ENCODE data around the gene HAVCR1. TPM values are rescaled to one million over a fixed set of nuclear protein-coding genes. Genes with fewer than 3 reads are reported as not detected.

Gene HAVCR1
- total and polyA plus RNA-seq, 2 donors (not counting 1 experiment from before 2014, with no cell fraction given): not detected

- no peaks in the 10 kb centered on the region for H3K4me1 Mint-ChIP-seq
- no peaks in the 10 kb centered on the region for H3K4me1 ChIP-seq (ENCODE audit: control insufficient read depth in 2 of 2, insufficient read depth in 2 of 2, low read length in 2 of 2)
- ATAC-seq (ENCODE audit: low read depth) (no peak), DNase-seq (no peak)
- H3K27me3 Mint-ChIP-seq: peaks cover 13% of the 10 kb centered on the region
- H3K36me3 ChIP-seq (replicated peaks in 1 of 2; ENCODE audit: control extremely low read depth in 1 of 2, control insufficient read depth in 1 of 2, extremely low read depth in 1 of 2, insufficient read depth in 2 of 2, low read length in 1 of 2): no peaks in the 10 kb centered on the region
- no peak overlapping the region for H3K27ac Mint-ChIP-seq
- H3K4me3 ChIP-seq (ENCODE audit: control extremely low read depth in 1 of 5, extremely low read depth in 1 of 5, insufficient read depth in 1 of 5, low read depth in 2 of 5, low read length in 4 of 5): no peak overlapping the region
- no peak overlapping the region for H3K4me3 Mint-ChIP-seq
- TF ChIP-seq, protein P1, sequence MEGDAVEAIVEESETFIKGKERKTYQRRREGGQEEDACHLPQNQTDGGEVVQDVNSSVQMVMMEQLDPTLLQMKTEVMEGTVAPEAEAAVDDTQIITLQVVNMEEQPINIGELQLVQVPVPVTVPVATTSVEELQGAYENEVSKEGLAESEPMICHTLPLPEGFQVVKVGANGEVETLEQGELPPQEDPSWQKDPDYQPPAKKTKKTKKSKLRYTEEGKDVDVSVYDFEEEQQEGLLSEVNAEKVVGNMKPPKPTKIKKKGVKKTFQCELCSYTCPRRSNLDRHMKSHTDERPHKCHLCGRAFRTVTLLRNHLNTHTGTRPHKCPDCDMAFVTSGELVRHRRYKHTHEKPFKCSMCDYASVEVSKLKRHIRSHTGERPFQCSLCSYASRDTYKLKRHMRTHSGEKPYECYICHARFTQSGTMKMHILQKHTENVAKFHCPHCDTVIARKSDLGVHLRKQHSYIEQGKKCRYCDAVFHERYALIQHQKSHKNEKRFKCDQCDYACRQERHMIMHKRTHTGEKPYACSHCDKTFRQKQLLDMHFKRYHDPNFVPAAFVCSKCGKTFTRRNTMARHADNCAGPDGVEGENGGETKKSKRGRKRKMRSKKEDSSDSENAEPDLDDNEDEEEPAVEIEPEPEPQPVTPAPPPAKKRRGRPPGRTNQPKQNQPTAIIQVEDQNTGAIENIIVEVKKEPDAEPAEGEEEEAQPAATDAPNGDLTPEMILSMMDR (IDR thresholded peaks at IDR 0.05): no peak
- no peak for TF ChIP-seq EZH2 (IDR thresholded peaks at IDR 0.05; ENCODE audit: borderline replicate concordance, insufficient read depth, low read depth, low read length, poor library complexity, severe bottlenecking)
- H3K79me2 ChIP-seq (ENCODE audit: control insufficient read depth, insufficient read depth, low read length): no peaks in the 10 kb centered on the region
- H2AFZ ChIP-seq (ENCODE audit: insufficient read depth, low read depth, low read length, poor library complexity, severe bottlenecking): no peak overlapping the region
- H3K27ac ChIP-seq (ENCODE audit: low read length in 2 of 2): no peak overlapping the region
- no peaks in the 10 kb centered on the region for H3K9me3 Mint-ChIP-seq (ENCODE audit: insufficient read depth)
- no peak overlapping the region for H3K9ac ChIP-seq (ENCODE audit: low read length)
- 79% methylated on average over 4 of the region's 4 CpGs for WGBS (ENCODE audit: insufficient coverage)
- intact Hi-C loops (cut with micrococcal nuclease): no loop called here
- H3K9me3 ChIP-seq (ENCODE audit: control extremely low read depth in 1 of 3, control insufficient read depth in 2 of 3, insufficient read depth in 1 of 3, low read length in 2 of 3): peaks cover 0 to 3% (median 0%) of the 10 kb centered on the region in 3 donors
- H3K4me2 ChIP-seq (replicated peaks; ENCODE audit: low read depth, low read length, poor library complexity, severe bottlenecking): no peak overlapping the region
- POLR2A ChIA-PET: no interaction called here
- H3K27me3 ChIP-seq (replicated peaks in 1 of 4; ENCODE audit: control extremely low read depth in 1 of 4, control insufficient read depth in 3 of 4, insufficient read depth in 4 of 4, low read length in 3 of 4): no peaks in the 10 kb centered on the region
- H4K20me1 ChIP-seq (ENCODE audit: control insufficient read depth, insufficient read depth, low read length, poor library complexity, severe bottlenecking): no peaks in the 10 kb centered on the region
- CTCF ChIA-PET: no interaction called here
These were observed 67.2 kb downstream of the HAVCR1 start for GRCh38 chr5:156991714-156992113.

DNA sequence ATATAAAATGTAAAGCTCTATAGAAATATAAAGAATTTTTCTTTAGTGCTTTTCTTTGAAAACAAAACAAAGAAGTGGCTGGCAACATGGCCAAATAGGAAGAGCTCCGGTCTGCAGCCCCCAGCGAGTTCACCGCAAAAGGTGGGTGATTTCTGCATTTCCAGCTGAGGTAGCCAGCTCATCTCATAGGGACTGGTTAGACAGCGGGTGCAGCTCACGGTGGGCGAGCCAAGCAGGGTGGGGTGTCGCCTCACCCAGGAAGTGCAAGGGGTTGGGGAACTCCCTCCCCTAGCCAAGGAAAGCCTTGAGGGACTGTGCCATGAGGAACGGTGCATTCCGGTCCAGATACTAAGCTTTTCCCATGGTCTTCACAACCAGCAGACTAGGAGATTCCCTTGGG lies 74.9 kb downstream of the HAVCR1 start:
- Histone ChIP-seq H3K27me3 (replicated peaks in 1 of 4; ENCODE audit: control extremely low read depth in 1 of 4, control insufficient read depth in 3 of 4, insufficient read depth in 4 of 4, low read length in 3 of 4) (peaks cover 0 to 6% (median 0%) of the 10 kb centered on the region in 4 experiments), H3K4me3 (ENCODE audit: control extremely low read depth in 1 of 5, extremely low read depth in 1 of 5, insufficient read depth in 1 of 5, low read depth in 2 of 5, low read length in 4 of 5) (no peak overlapping the region), H3K27ac (ENCODE audit: low read length in 2 of 2) (no peak overlapping the region), H3K36me3 (replicated peaks in 1 of 2; ENCODE audit: control extremely low read depth in 1 of 2, control insufficient read depth in 1 of 2, extremely low read depth in 1 of 2, insufficient read depth in 2 of 2, low read length in 1 of 2) (no peaks in the 10 kb centered on the region), H3K9ac (ENCODE audit: low read length) (no peak overlapping the region), H3K4me2 (replicated peaks; ENCODE audit: low read depth, low read length, poor library complexity, severe bottlenecking) (no peak overlapping the region), H4K20me1 (ENCODE audit: control insufficient read depth, insufficient read depth, low read length, poor library complexity, severe bottlenecking) (no peaks in the 10 kb centered on the region), H3K79me2 (ENCODE audit: control insufficient read depth, insufficient read depth, low read length) (no peaks in the 10 kb centered on the region), H3K9me3 (ENCODE audit: control extremely low read depth in 1 of 3, control insufficient read depth in 2 of 3, insufficient read depth in 1 of 3, low read length in 2 of 3) (peaks cover 0 to 3% (median 0%) of the 10 kb centered on the region in 3 donors), H3K4me1 (ENCODE audit: control insufficient read depth in 2 of 2, insufficient read depth in 2 of 2, low read length in 2 of 2) (no peaks in the 10 kb centered on the region), H2AFZ (ENCODE audit: insufficient read depth, low read depth, low read length, poor library complexity, severe bottlenecking) (no peak overlapping the region)
- ChIA-PET POLR2A (no interaction called here), CTCF (no interaction called here)
- H3K9me3 Mint-ChIP-seq (ENCODE audit: insufficient read depth): no peaks in the 10 kb centered on the region
- intact Hi-C loops (cut with micrococcal nuclease): no loop called here
- no peak for ATAC-seq (ENCODE audit: low read depth)
- WGBS (ENCODE audit: insufficient coverage): 84% methylated on average over 8 of the region's 9 CpGs
- peaks cover 11% of the 10 kb centered on the region for H3K4me1 Mint-ChIP-seq
- peaks cover 15% of the 10 kb centered on the region for H3K27me3 Mint-ChIP-seq
- TF ChIP-seq, protein P1 (IDR thresholded peaks at IDR 0.05): no peak
- TF ChIP-seq EZH2 (IDR thresholded peaks at IDR 0.05; ENCODE audit: borderline replicate concordance, insufficient read depth, low read depth, low read length, poor library complexity, severe bottlenecking): no peak
- DNase-seq: no peak
- no peak overlapping the region for H3K27ac Mint-ChIP-seq
- H3K4me3 Mint-ChIP-seq: no peak overlapping the region
